ENCODE data around the gene CDKN2D.
A peak's percentile ranks its signal among the peaks of the same experiment; 100 is the strongest.

DNA sequence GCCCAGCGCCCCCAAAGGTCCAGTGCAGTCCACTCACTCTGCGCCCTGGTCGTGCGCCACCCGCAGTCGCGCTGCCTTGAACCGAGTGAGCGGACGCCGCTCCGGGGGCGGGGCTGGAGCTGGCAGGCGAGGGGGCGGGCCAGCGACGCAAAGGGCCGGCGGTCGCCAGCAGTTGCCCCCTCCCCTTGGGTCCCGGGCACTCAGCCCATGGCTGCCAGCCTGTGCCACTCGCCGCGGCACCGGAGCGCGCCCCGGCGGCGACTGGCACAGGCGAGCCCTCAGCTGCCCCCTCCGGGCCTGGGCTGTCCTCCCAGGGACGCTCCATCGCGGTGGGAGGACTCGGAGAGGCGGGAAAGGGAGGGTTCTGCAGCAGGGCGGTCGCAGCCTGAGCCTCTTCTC is 51.4 kb downstream of the CDKN2D start, which contains the start of gene S1PR5:
- TF ChIP-seq EZH2 (IDR thresholded peaks at IDR 0.05; ENCODE audit: low read depth, low read length, severe bottlenecking), result peak; percentile 8
- no peak for TF ChIP-seq EP300 (IDR thresholded peaks at IDR 0.05; ENCODE audit: borderline replicate concordance in 1 of 2, low read depth in 2 of 2, low read length in 2 of 2)
- TF ChIP-seq, protein P1, sequence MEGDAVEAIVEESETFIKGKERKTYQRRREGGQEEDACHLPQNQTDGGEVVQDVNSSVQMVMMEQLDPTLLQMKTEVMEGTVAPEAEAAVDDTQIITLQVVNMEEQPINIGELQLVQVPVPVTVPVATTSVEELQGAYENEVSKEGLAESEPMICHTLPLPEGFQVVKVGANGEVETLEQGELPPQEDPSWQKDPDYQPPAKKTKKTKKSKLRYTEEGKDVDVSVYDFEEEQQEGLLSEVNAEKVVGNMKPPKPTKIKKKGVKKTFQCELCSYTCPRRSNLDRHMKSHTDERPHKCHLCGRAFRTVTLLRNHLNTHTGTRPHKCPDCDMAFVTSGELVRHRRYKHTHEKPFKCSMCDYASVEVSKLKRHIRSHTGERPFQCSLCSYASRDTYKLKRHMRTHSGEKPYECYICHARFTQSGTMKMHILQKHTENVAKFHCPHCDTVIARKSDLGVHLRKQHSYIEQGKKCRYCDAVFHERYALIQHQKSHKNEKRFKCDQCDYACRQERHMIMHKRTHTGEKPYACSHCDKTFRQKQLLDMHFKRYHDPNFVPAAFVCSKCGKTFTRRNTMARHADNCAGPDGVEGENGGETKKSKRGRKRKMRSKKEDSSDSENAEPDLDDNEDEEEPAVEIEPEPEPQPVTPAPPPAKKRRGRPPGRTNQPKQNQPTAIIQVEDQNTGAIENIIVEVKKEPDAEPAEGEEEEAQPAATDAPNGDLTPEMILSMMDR (IDR thresholded peaks at IDR 0.05; ENCODE audit: control extremely low read depth in 1 of 3, insufficient read depth in 1 of 3, low read depth in 1 of 3, low read length in 3 of 3), result no peak
- TF ChIP-seq POLR2A (IDR thresholded peaks at IDR 0.05; ENCODE audit: control extremely low read depth in 1 of 2, low read depth in 2 of 2, low read length in 2 of 2), result no peak
- no peak for TF ChIP-seq POLR2AphosphoS5 (IDR thresholded peaks at IDR 0.05; ENCODE audit: low read depth, low read length)
- TF ChIP-seq, protein P2, sequence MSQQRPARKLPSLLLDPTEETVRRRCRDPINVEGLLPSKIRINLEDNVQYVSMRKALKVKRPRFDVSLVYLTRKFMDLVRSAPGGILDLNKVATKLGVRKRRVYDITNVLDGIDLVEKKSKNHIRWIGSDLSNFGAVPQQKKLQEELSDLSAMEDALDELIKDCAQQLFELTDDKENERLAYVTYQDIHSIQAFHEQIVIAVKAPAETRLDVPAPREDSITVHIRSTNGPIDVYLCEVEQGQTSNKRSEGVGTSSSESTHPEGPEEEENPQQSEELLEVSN (IDR thresholded peaks at IDR 0.05), result no peak; the same call in 1 of the 2 replicates
- TF ChIP-seq, protein P3, sequence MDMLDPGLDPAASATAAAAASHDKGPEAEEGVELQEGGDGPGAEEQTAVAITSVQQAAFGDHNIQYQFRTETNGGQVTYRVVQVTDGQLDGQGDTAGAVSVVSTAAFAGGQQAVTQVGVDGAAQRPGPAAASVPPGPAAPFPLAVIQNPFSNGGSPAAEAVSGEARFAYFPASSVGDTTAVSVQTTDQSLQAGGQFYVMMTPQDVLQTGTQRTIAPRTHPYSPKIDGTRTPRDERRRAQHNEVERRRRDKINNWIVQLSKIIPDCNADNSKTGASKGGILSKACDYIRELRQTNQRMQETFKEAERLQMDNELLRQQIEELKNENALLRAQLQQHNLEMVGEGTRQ (IDR thresholded peaks at IDR 0.05; ENCODE audit: low read length), result no peak
- TF ChIP-seq RAD21 (IDR thresholded peaks at IDR 0.05 in 1 of 2, conservative IDR thresholded peaks at IDR 0.05 in 1 of 2; ENCODE audit: low read depth in 2 of 2, low read length in 2 of 2), result no peak

Measured in H1 (cell line).